HL-60 (cell line): ENCODE results near the gene TTC12.

ENCODE experiments used
- DNase-seq, 2 experiments: peaks; one replicate each; pipeline ENCODE4 v3.0.0-alpha.2; 2010 to 2020; ENCODE audit warnings: low read depth in 1 of 2, low spot score in 1 of 2
- H3K27ac ChIP-seq: fragments of 250-450 bp; sonication (Bioruptor Pico); replicated peaks from 2 replicates; pipeline ENCODE4 v1.5.1; 2020; ENCODE audit warnings: mild to moderate bottlenecking, moderate library complexity
- H3K27me3 ChIP-seq: fragments of 250-450 bp; sonication (Bioruptor Pico); 2 replicates; pipeline ENCODE4 v1.5.1; 2021; ENCODE audit warnings: mild to moderate bottlenecking, moderate library complexity; ENCODE audit not compliant: insufficient read depth, poor library complexity, severe bottlenecking
- H3K4me3 ChIP-seq: replicated peaks from 2 replicates; pipeline ENCODE4 v1.5.1; 2011; ENCODE audit warnings: mild to moderate bottlenecking, control low read depth, low read length; ENCODE audit not compliant: insufficient read depth
- CTCF ChIP-seq: IDR thresholded peaks from one replicate; pipeline ENCODE4 v1.5.1; 2011; ENCODE audit warnings: low read length, control low read depth, inconsistent platforms; ENCODE audit not compliant: insufficient read depth
- GABPA ChIP-seq: IDR thresholded peaks from 2 replicates; pipeline ENCODE4 v1.6.1; 2012; ENCODE audit warnings: low read depth
- POLR2AphosphoS5 ChIP-seq: IDR thresholded peaks from 2 replicates; pipeline ENCODE4 v1.6.1; 2012; ENCODE audit warnings: low read depth
- REST ChIP-seq: IDR thresholded peaks from 2 replicates; pipeline ENCODE4 v1.6.1; 2012; ENCODE audit warnings: low read depth; ENCODE audit not compliant: insufficient replicate concordance
- SPI1 ChIP-seq: IDR thresholded peaks from 2 replicates; pipeline ENCODE4 v1.6.1; 2012; ENCODE audit warnings: low read depth, mild to moderate bottlenecking, borderline replicate concordance

TTC12 gene

GRCh38 chr11:113279591-113279990 is 34.8 kb upstream of the TTC12 start:
- DNase-seq: no peak
- H3K27me3 ChIP-seq: peaks cover 4% of the 10 kb centered on the region
- H3K27ac ChIP-seq: no peak overlapping the region
- no peak for TF ChIP-seq REST
- TF ChIP-seq CTCF: no peak
- TF ChIP-seq SPI1: no peak
- no peak for TF ChIP-seq GABPA
- TF ChIP-seq POLR2AphosphoS5: no peak
- H3K4me3 ChIP-seq: no peak overlapping the region

GRCh38 chr11:113281052-113281725 is 33.2 kb upstream of the TTC12 start:
- no peak for DNase-seq
- no peak overlapping the region for H3K27ac ChIP-seq
- H3K4me3 ChIP-seq: no peak overlapping the region
- H3K27me3 ChIP-seq: no peaks in the 10 kb centered on the region
- TF ChIP-seq SPI1 (no peak), GABPA (no peak), REST (no peak), POLR2AphosphoS5 (no peak), CTCF (no peak)

- Histone ChIP-seq H3K4me3 (no peak overlapping the region), H3K27ac (no peak overlapping the region), H3K27me3 (no peaks in the 10 kb centered on the region)
- DNase-seq: no peak
- TF ChIP-seq REST (no peak), SPI1 (no peak), CTCF (no peak), GABPA (no peak), POLR2AphosphoS5 (no peak)
These were observed 31.4 kb upstream of the TTC12 start for GRCh38 chr11:113282898-113283437.
